GM21360 (cell line): ENCODE measurements around the gene BNC2.

ENCODE experiments used
- ATAC-seq: cut with Tn5 transposase; IDR thresholded peaks from one replicate; pipeline ENCODE4 v1.9.1; 2021; ENCODE audit warnings: mild to moderate bottlenecking, moderate library complexity; ENCODE audit not compliant: unreplicated experiment

The BNC2 gene

GRCh38 chr9:16824545-16825330, 45.7 kb downstream of the BNC2 start:
- no peak for ATAC-seq

- no peak for ATAC-seq
These were observed 46.6 kb downstream of the BNC2 start for GRCh38 chr9:16823906-16824305.

GRCh38 chr9:16821344-16821743, 49.1 kb downstream of the BNC2 start:
- no peak for ATAC-seq

GRCh38 chr9:16817514-16817913, 53.0 kb downstream of the BNC2 start:
- no peak for ATAC-seq

GRCh38 chr9:16817002-16817401, 53.5 kb downstream of the BNC2 start:
- no peak for ATAC-seq

GRCh38 chr9:16816011-16816410, 54.5 kb downstream of the BNC2 start:
- ATAC-seq: no peak

GRCh38 chr9:16815079-16815478, 55.4 kb downstream of the BNC2 start:
- ATAC-seq: no peak

GRCh38 chr9:16813838-16814237, 56.6 kb downstream of the BNC2 start:
- no peak for ATAC-seq

- ATAC-seq: no peak
These were observed 58.3 kb downstream of the BNC2 start for GRCh38 chr9:16811987-16812685.

- ATAC-seq: no peak
These were observed 60.4 kb downstream of the BNC2 start for GRCh38 chr9:16809912-16810610.

GRCh38 chr9:16806674-16807073, 63.8 kb downstream of the BNC2 start:
- ATAC-seq: no peak

- ATAC-seq: no peak
These were observed 66.8 kb downstream of the BNC2 start for GRCh38 chr9:16803648-16804047.

GRCh38 chr9:16801871-16802466, 68.5 kb downstream of the BNC2 start:
- no peak for ATAC-seq

- ATAC-seq: no peak
These were observed 74.1 kb downstream of the BNC2 start for GRCh38 chr9:16796304-16796825.

- ATAC-seq: no peak
These were observed 75.4 kb downstream of the BNC2 start for GRCh38 chr9:16794871-16795639.

GRCh38 chr9:16794103-16794502, 76.4 kb downstream of the BNC2 start:
- no peak for ATAC-seq

GRCh38 chr9:16787724-16788123, 82.7 kb downstream of the BNC2 start:
- ATAC-seq: no peak

GRCh38 chr9:16784002-16784401, 86.5 kb downstream of the BNC2 start:
- no peak for ATAC-seq

GRCh38 chr9:16782490-16782889, 88.0 kb downstream of the BNC2 start:
- ATAC-seq: no peak

GRCh38 chr9:16775330-16775729, 95.1 kb downstream of the BNC2 start:
- ATAC-seq: no peak
